Activated CD4-positive, alpha-beta T cell treated with anti-CD3 and anti-CD28 coated beads, Interleukin-2, Interleukin-6, amounts not matched to agents 100 ng/mL and 50 ng/mL, durations not matched to agents 16 hours and 8 hours (primary cell): ENCODE results near the gene RTP5.
"Not testable (repeated sequence)": the region's sequence is repeated elsewhere in the genome, so short reads cannot be mapped to it uniquely, and the experiment has no call there.

Experiments
- DNase-seq: peaks from one replicate; pipeline ENCODE4 v3.0.0-alpha.2; 2020

Gene RTP5

GRCh38 chr2:241869087-241869961 is at the start of gene RTP5:
TSS of gene RTP5 (plus strand) at chr2:241869729. CDS start at chr2:241869757, 28 bp downstream.
- no peak for DNase-seq

GRCh38 chr2:241819947-241820624 is 49.4 kb upstream of the RTP5 start:
- DNase-seq = not testable (repeated sequence)

- no peak for DNase-seq
Observed at GRCh38 chr2:241820625-241821384, 48.7 kb upstream of the RTP5 start.

- DNase-seq = no peak
Observed at GRCh38 chr2:241821460-241822263, 47.9 kb upstream of the RTP5 start.

GRCh38 chr2:241822264-241822623 is 47.3 kb upstream of the RTP5 start:
- DNase-seq = no peak

- not testable (repeated sequence) for DNase-seq
Observed at GRCh38 chr2:241823531-241824437, 45.7 kb upstream of the RTP5 start.

GRCh38 chr2:241827394-241827793 is 42.1 kb upstream of the RTP5 start:
- DNase-seq = no peak

- no peak for DNase-seq
Observed at GRCh38 chr2:241833101-241833663, 36.3 kb upstream of the RTP5 start.

- not testable (repeated sequence) for DNase-seq
Observed at GRCh38 chr2:241833756-241834526, 35.6 kb upstream of the RTP5 start.

- DNase-seq = no peak
Observed at GRCh38 chr2:241834527-241835210, 34.9 kb upstream of the RTP5 start.

GRCh38 chr2:241835611-241836010 is 33.9 kb upstream of the RTP5 start:
- no peak for DNase-seq

GRCh38 chr2:241836292-241836691 is 33.2 kb upstream of the RTP5 start:
- no peak for DNase-seq

- no peak for DNase-seq
Observed at GRCh38 chr2:241837197-241837965, 32.1 kb upstream of the RTP5 start.

GRCh38 chr2:241841181-241842066 is 28.1 kb upstream of the RTP5 start:
- no peak for DNase-seq

- DNase-seq = no peak
Observed at GRCh38 chr2:241842067-241842415, 27.5 kb upstream of the RTP5 start.

GRCh38 chr2:241842620-241843211 is 26.8 kb upstream of the RTP5 start:
- peak; percentile 44 for DNase-seq

- no peak for DNase-seq
Observed at GRCh38 chr2:241843321-241844065, 26.0 kb upstream of the RTP5 start.
